Adrenal gland (tissue), 12 donors: ENCODE data around the gene SPPL2C. TPM values are rescaled to one million over a fixed set of nuclear protein-coding genes. Genes with fewer than 3 reads are reported as not detected.
A peak's percentile ranks its signal among the peaks of the same experiment; 100 is the strongest.

Experiments used
- DNase-seq, 7 donors: peaks; one replicate each; pipeline ENCODE4 v3.0.0-alpha.2; 2019 to 2020
- H3K27ac ChIP-seq, 5 donors: fragments of 200-600 bp; sonication (generic) in 4 of 5; 1 replicate in 3 of 5; 2 replicates in 2 of 5; pipeline versions ENCODE4 v1.5.1 to v1.8.0; 2016 to 2020; ENCODE audit warnings: mild to moderate bottlenecking in 1 of 5
- H3K27me3 ChIP-seq: fragments of 200-600 bp; 2 replicates; pipeline ENCODE4 v1.8.0; 2021
- H3K36me3 ChIP-seq, 2 donors: fragments of 200-600 bp; replicated peaks in 1 of 2; 1 replicate in 1 of 2; 2 replicates in 1 of 2; pipeline versions ENCODE4 v1.5.1 to v1.8.0; 2018 to 2022
- H3K4me1 ChIP-seq, 2 donors: fragments of 200-600 bp; replicated peaks in 1 of 2; 1 replicate in 1 of 2; 2 replicates in 1 of 2; pipeline versions ENCODE4 v1.5.1 to v1.8.0; 2018 to 2021
- H3K4me3 ChIP-seq, 4 donors: fragments of 200-600 bp; sonication (generic) in 3 of 4; one replicate each; pipeline ENCODE4 v1.5.1; 2016 to 2018
- H3K9me3 ChIP-seq, 3 donors: fragments of 200-600 bp; sonication (generic) in 1 of 3; replicated peaks in 1 of 3; 1 replicate in 2 of 3; 2 replicates in 1 of 3; pipeline versions ENCODE4 v1.5.1 to v1.8.0; 2016 to 2021
- POLR2A ChIP-seq, 2 donors: fragments of 450-650 bp; IDR thresholded peaks; one replicate each; pipeline ENCODE4 v1.6.1; 2017; ENCODE audit warnings: antibody characterized with exemption in 2 of 2, mild to moderate bottlenecking in 2 of 2, moderate library complexity in 1 of 2
- WGBS, 4 donors: extraction: QIAGEN DNeasy Blood & Tissue Kit in 2 of 4; methylation state at CpG; one replicate each; pipeline versions ENCODE4 v1.1.5 to v1.1.7; 2013 to 2017; 5-methylcytosine and 5-hydroxymethylcytosine counted together
- intact Hi-C, 2 donors: fragments of 100-400 bp; cut with DNase I; formaldehyde crosslinking; loops; one replicate each; pipeline versions ENCODE4 v1.14.1 to v1.15.0; 2022 to 2023
- polyA plus RNA-seq, 3 donors: library from polyadenylated mRNA; stranded (reverse); fragments of 200-250 nt in 2 of 3; fragments of 350-450 nt in 1 of 3; fragmentation: Illumina TruSeq in 1 of 3; extraction: RNeasy Lipid Tissue Mini Kit (QIAGEN cat#74804) in 1 of 3; gene quantifications; one replicate each; pipeline ENCODE4 v1.2.3, GENCODE V29; 2013 to 2014
- total RNA-seq, 9 donors: library from RNA; depleted of rRNA in 4 of 9; stranded (reverse); fragments of >200 nt in 4 of 9; fragments of 120-200 nt in 1 of 9; fragmentation: NEBNext Ultra II Directional in 1 of 9; extraction: Animal tissue kit (Norgen Biotek cat#: 25700) in 1 of 9; gene quantifications; one replicate each; pipeline versions ENCODE4 v1.1.0 to v1.2.4, GENCODE V29; 2013 to 2023
- TF ChIP-seq, protein P1 (sequence below), 6 experiments: fragments of 450-650 bp in 4 of 6; fragments of 200-600 bp in 2 of 6; sonication (generic) in 1 of 6; IDR thresholded peaks; 1 replicate in 5 of 6; 2 replicates in 1 of 6; pipeline versions ENCODE4 v1.5.1 to v1.8.0; 2016 to 2021; ENCODE audit warnings: antibody characterized with exemption in 6 of 6, mild to moderate bottlenecking in 2 of 6, moderate library complexity in 1 of 6
- donor health status: healthy with polysubstance abuse.
- donor health status: Bipolar disorder and iron deficiency.
- donor health status: DM: yes; HTN: yes; CAD: no.
- donor health status: DM: no; HTN: no; CAD: no.
- donor health status: DM: no; HTN: no; CAD: no.
- donor health status: DM: yes; HTN: yes; CAD: no.

SPPL2C gene
- total and polyA plus RNA-seq, 12 donors, result not detected

DNA sequence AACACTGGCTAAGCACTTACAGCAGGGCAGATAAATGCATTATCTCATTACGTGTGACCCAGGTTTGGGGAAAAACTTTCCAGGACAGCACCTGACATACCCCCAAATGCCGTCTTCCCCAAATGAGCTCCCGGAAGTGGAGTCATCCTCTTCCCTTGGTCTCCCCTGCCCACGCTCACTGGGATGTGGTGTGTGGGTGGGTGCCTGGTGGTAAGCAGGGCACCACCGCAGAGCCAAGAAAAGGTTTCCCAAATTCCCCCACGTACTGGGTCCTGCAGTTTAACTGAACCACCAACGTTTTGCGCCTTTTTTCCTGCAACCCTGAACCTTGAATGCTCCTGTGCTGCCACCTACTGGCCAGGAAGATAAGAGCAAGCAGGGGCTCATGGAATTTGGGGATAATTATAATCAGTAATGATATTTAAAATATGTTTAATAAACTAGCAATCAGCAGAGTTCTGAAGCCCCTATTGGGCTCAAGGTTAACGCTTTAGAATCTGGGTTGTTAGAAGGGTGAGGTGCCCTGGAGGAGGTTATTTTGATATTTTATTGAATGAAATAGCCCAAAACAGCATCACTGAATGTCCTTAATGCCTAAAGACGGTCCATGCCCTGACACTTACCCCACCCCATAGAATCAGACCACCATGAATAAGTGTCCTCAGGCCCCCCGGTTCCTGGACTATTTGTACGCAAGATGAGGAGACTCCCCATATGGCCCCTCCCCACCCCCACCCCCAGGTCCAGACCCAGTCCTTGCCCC, 8.0 kb downstream of the SPPL2C start:
- WGBS, 4 donors, result 16 to 22% (median 17%) methylated on average over 11 to 12 of the region's 12 CpGs
- Histone ChIP-seq H3K36me3 (no peaks in the 10 kb centered on the region), H3K27me3 (no peaks in the 10 kb centered on the region), H3K4me1 (no peaks in the 10 kb centered on the region), H3K27ac (no peak overlapping the region), H3K4me3 (no peak overlapping the region), H3K9me3 (no peaks in the 10 kb centered on the region)
- peak; percentile 40 to 81 (median 69) for DNase-seq
- intact Hi-C loops, result no loop called here
- TF ChIP-seq, protein P1, sequence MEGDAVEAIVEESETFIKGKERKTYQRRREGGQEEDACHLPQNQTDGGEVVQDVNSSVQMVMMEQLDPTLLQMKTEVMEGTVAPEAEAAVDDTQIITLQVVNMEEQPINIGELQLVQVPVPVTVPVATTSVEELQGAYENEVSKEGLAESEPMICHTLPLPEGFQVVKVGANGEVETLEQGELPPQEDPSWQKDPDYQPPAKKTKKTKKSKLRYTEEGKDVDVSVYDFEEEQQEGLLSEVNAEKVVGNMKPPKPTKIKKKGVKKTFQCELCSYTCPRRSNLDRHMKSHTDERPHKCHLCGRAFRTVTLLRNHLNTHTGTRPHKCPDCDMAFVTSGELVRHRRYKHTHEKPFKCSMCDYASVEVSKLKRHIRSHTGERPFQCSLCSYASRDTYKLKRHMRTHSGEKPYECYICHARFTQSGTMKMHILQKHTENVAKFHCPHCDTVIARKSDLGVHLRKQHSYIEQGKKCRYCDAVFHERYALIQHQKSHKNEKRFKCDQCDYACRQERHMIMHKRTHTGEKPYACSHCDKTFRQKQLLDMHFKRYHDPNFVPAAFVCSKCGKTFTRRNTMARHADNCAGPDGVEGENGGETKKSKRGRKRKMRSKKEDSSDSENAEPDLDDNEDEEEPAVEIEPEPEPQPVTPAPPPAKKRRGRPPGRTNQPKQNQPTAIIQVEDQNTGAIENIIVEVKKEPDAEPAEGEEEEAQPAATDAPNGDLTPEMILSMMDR (IDR thresholded peaks at IDR 0.05), result peak; percentile 72 to 96 (median 75)
- no peak for TF ChIP-seq POLR2A (IDR thresholded peaks at IDR 0.05)

DNA sequence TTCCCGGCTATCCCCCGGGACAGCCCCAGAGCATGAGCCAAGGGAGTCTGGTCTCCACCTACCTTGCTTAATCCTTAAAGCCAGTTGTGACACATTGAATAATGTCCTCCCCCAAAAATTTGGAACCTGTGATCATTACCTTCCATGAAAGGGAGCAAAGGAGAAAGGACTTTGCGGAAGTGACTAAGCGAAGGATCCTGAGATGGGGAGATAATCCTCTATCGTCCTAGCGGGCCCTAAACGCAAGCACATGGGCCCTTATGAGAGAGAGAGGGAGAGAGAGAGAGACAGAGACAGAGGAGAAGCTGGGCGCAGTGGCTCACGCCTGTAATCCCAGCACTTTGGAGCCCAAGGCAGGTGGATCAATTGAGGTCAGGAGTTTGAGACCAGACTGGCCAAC, 9.5 kb downstream of the SPPL2C start:
- Histone ChIP-seq H3K4me3 (no peak overlapping the region), H3K4me1 (no peaks in the 10 kb centered on the region), H3K9me3 (no peaks in the 10 kb centered on the region), H3K27ac (no peak overlapping the region), H3K36me3 (no peaks in the 10 kb centered on the region), H3K27me3 (no peaks in the 10 kb centered on the region)
- no peak for DNase-seq
- 71 to 76% (median 74%) methylated on average over 9 of the region's 9 CpGs for WGBS, 4 donors
- intact Hi-C loops, result no loop called here
- TF ChIP-seq, protein P1 (IDR thresholded peaks at IDR 0.05), result no peak
- no peak for TF ChIP-seq POLR2A (IDR thresholded peaks at IDR 0.05)

DNA sequence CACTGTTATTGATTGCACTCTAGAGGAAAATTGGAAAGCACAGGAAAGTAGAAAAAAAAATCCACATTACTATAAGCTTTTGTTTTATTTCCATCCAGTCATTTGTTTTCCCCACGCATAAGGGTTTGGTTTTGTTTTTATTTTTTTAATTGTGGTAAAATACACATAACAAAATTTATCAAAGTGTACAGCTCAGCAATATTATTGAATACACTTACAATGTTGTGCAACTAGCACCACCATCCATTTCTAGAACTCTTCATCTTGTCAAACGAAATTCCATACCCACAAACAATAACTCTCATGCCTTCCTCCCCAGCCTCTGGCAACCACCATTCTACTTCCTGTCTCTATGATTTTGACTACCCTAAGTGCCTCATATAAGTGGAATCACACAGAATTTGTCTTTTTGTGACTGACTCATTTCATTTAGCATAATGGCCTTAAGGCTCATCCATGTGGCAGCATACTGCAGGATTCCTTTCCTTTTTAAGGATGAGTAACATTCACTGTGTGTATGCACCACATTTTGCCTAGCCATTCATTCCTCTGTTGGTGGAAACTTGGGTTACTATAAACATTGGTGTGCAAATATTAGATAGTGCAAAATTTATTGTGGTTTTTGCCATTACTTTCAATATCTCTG, 11.1 kb downstream of the SPPL2C start:
- DNase-seq, result no peak
- intact Hi-C loops, result no loop called here
- TF ChIP-seq, protein P1 (IDR thresholded peaks at IDR 0.05), result no peak
- no peak for TF ChIP-seq POLR2A (IDR thresholded peaks at IDR 0.05)
- no peaks in the 10 kb centered on the region for H3K27me3 ChIP-seq
- 49 to 76% (median 61%) methylated on average over 2 of the region's 2 CpGs for WGBS, 4 donors
- H3K9me3 ChIP-seq, result no peaks in the 10 kb centered on the region
- H3K4me3 ChIP-seq, result no peak overlapping the region
- no peaks in the 10 kb centered on the region for H3K4me1 ChIP-seq
- H3K27ac ChIP-seq, result no peak overlapping the region
- no peaks in the 10 kb centered on the region for H3K36me3 ChIP-seq

DNA sequence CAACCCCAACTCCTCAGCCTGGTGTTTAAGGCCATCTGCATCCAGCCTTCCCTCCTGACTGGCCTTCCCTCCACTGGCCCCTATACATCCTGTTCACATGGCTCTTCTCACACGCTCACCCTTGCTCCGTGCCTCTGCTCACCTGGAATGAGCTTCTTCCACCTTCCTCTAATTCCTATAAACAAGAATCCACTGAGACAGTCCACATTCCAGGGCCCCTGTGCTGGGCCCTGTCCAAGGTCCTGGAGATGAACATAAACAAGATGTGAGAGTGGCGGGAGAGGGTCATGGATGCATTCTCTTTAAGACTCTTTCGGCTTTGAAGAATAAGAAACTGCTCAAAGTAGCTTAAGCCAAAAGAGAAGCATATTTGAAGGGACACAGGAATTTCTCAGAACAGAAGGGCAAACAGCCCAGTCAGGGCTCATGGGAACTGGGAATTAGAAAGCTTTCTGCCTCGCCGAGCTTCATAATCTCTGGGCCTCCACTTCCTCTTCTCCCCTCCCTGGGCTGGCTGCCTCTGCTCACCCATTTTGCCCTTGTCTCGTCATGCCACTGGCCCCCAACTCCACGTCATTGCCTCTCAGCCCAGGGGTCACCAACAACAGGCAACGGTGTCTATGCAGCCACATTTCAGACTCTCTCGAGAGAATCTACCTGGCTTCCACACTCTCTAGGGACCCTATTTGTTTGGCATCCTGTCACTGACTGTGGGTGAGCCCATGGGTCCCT, 13.5 kb downstream of the SPPL2C start:
- TF ChIP-seq, protein P1 (IDR thresholded peaks at IDR 0.05), result no peak
- no peak for TF ChIP-seq POLR2A (IDR thresholded peaks at IDR 0.05)
- H3K9me3 ChIP-seq, result no peaks in the 10 kb centered on the region
- no peaks in the 10 kb centered on the region for H3K27me3 ChIP-seq
- 35 to 44% (median 37%) methylated on average over 10 of the region's 10 CpGs for WGBS, 4 donors
- H3K4me1 ChIP-seq, result no peaks in the 10 kb centered on the region
- peak in 2 of 7 donors; percentile 25 to 27 for DNase-seq
- no peaks in the 10 kb centered on the region for H3K36me3 ChIP-seq
- intact Hi-C loops, result no loop called here
- no peak overlapping the region for H3K4me3 ChIP-seq
- H3K27ac ChIP-seq, result no peak overlapping the region
